Hippocampal formation (tissue), 2 donors: ENCODE data around the gene HHEX.
"Not testable (repeated sequence)": the region's sequence is repeated elsewhere in the genome, so short reads cannot be mapped to it uniquely, and the experiment has no call there.

Experiments
- DNase-seq, 2 donors: peaks; one replicate each; lab custom pipeline; 2025; lab: John Stamatoyannopoulos, UW

Gene HHEX

GRCh38 chr10:92734301-92734700 lies 44.5 kb downstream of the HHEX start:
- no peak for DNase-seq

GRCh38 chr10:92735938-92736337 lies 46.2 kb downstream of the HHEX start:
- no peak for DNase-seq

GRCh38 chr10:92737484-92737883 lies 47.7 kb downstream of the HHEX start:
- no peak for DNase-seq

GRCh38 chr10:92740762-92741161 lies 51.0 kb downstream of the HHEX start:
- DNase-seq: no peak

GRCh38 chr10:92741741-92742140 lies 52.0 kb downstream of the HHEX start:
- not testable (repeated sequence) for DNase-seq

- peak; percentile 2 to 18 for DNase-seq
These were observed 52.8 kb downstream of the HHEX start for GRCh38 chr10:92742331-92743228.
